SK-N-SH treated with all-trans-retinoic acid at 6 μM for 48 hours (cell line): ENCODE data around the gene CDH4.

ENCODE experiments used
- ATAC-seq: fragments of 200-7000 bp; cut with Tn5 transposase; 3 replicates; pipeline ENCODE4 v1.9.1; 2020; ENCODE audit warnings: mild to moderate bottlenecking, moderate library complexity
- ARNTL ChIP-seq: fragments of 450-650 bp; formaldehyde crosslinking; IDR thresholded peaks from 2 replicates; pipeline ENCODE4 v1.5.0; 2020; ENCODE audit warnings: low read depth, mild to moderate bottlenecking, moderate library complexity, borderline replicate concordance
- BACH2 ChIP-seq: fragments of 250-450 bp; sonication (Bioruptor Pico); IDR thresholded peaks from 2 replicates; pipeline ENCODE4 v1.9.0; 2021; ENCODE audit warnings: mild to moderate bottlenecking, borderline replicate concordance
- CSDC2 ChIP-seq: fragments of 250-450 bp; sonication (Bioruptor Pico); IDR thresholded peaks from 2 replicates; pipeline ENCODE4 v1.5.0; 2020; ENCODE audit warnings: mild to moderate bottlenecking, moderate library complexity
- ISL1 ChIP-seq: fragments of 250-450 bp; sonication (Bioruptor Pico); IDR thresholded peaks from 2 replicates; pipeline ENCODE4 v2.1.2; 2022; ENCODE audit warnings: mild to moderate bottlenecking, moderate library complexity
- OSR1 ChIP-seq: fragments of 250-450 bp; sonication (Bioruptor Pico); IDR thresholded peaks from 2 replicates; pipeline ENCODE4 v1.8.0; 2022; ENCODE audit warnings: moderate library complexity, mild to moderate bottlenecking, inconsistent platforms
- RARB ChIP-seq: fragments of 250-450 bp; sonication (Bioruptor Pico); IDR thresholded peaks from 2 replicates; pipeline ENCODE4 v1.8.0; 2021; ENCODE audit warnings: mild to moderate bottlenecking, moderate library complexity
- SNAI2 ChIP-seq: fragments of 250-450 bp; sonication (Bioruptor Pico); IDR thresholded peaks from 2 replicates; pipeline ENCODE4 v1.5.0; 2020; ENCODE audit warnings: mild to moderate bottlenecking, moderate library complexity
- TOX ChIP-seq: fragments of 250-450 bp; sonication (Bioruptor Pico); IDR thresholded peaks from 2 replicates; pipeline ENCODE4 v1.8.0; 2021; ENCODE audit warnings: mild to moderate bottlenecking, moderate library complexity, borderline replicate concordance
- ZFP30 ChIP-seq: fragments of 450-650 bp; formaldehyde crosslinking; IDR thresholded peaks from 2 replicates; pipeline ENCODE4 v1.5.0; 2022; ENCODE audit warnings: mild to moderate bottlenecking, moderate library complexity
- ZNF565 ChIP-seq: fragments of 450-650 bp; formaldehyde crosslinking; conservative IDR thresholded peaks from 2 replicates; pipeline ENCODE4 v1.5.0; 2020; ENCODE audit warnings: low read depth, mild to moderate bottlenecking, moderate library complexity
- ZNF70 ChIP-seq: fragments of 450-650 bp; formaldehyde crosslinking; IDR thresholded peaks from 2 replicates; pipeline ENCODE4 v1.5.0; 2020; ENCODE audit warnings: mild to moderate bottlenecking, moderate library complexity
- ZNF8 ChIP-seq: fragments of 450-650 bp; formaldehyde crosslinking; IDR thresholded peaks from 2 replicates; pipeline ENCODE4 v1.5.0; 2020; ENCODE audit warnings: mild to moderate bottlenecking, moderate library complexity
- TF ChIP-seq, protein P1 (sequence below): fragments of 250-450 bp; sonication (Bioruptor Pico); IDR thresholded peaks from 2 replicates; pipeline ENCODE4 v1.5.1; 2020; ENCODE audit warnings: low read depth, mild to moderate bottlenecking, moderate library complexity
- TF ChIP-seq, protein P2 (sequence below): fragments of 250-450 bp; sonication (Bioruptor Pico); IDR thresholded peaks from 2 replicates; pipeline ENCODE4 v1.5.0; 2020; ENCODE audit warnings: mild to moderate bottlenecking, moderate library complexity
- TF ChIP-seq, protein P3 (sequence below): fragments of 250-450 bp; sonication (Bioruptor Pico); IDR thresholded peaks from 2 replicates; pipeline ENCODE4 v1.8.0; 2021; ENCODE audit warnings: low read depth, mild to moderate bottlenecking, moderate library complexity, borderline replicate concordance
- TF ChIP-seq, protein P4 (sequence below): fragments of 250-450 bp; sonication (Bioruptor Pico); IDR thresholded peaks from 2 replicates; pipeline ENCODE4 v1.5.1; 2021; ENCODE audit warnings: mild to moderate bottlenecking, moderate library complexity
- TF ChIP-seq, protein P5 (sequence below): fragments of 250-450 bp; sonication (Bioruptor Pico); IDR thresholded peaks from 2 replicates; pipeline ENCODE4 v1.8.0; 2020; ENCODE audit warnings: mild to moderate bottlenecking, moderate library complexity, borderline replicate concordance

The CDH4 gene

DNA sequence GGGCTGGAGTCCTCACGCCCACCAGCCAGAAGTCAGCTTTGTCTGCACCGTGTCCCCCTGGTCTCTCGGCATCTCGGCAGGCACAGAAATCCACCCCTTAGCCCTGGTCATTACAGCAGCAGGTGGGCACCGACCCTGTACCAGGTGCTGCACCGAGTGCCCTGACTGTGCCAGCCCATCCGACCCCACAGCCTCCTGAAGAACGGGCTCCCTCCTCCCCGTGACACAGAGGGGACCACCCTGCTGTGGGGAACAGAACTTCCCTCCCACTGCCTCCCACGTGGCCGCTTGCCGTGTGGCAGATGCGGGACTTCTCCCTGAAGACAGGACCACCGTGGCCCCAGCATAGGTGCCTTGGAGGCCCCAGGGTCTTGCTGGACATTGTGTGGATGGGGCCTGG lies 652.4 kb downstream of the CDH4 start (continued):
- TF ChIP-seq, protein P1, sequence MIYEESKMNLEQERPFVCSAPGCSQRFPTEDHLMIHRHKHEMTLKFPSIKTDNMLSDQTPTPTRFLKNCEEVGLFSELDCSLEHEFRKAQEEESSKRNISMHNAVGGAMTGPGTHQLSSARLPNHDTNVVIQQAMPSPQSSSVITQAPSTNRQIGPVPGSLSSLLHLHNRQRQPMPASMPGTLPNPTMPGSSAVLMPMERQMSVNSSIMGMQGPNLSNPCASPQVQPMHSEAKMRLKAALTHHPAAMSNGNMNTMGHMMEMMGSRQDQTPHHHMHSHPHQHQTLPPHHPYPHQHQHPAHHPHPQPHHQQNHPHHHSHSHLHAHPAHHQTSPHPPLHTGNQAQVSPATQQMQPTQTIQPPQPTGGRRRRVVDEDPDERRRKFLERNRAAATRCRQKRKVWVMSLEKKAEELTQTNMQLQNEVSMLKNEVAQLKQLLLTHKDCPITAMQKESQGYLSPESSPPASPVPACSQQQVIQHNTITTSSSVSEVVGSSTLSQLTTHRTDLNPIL (CRISPR knock-in tag): no peak
- TF ChIP-seq, protein P2, sequence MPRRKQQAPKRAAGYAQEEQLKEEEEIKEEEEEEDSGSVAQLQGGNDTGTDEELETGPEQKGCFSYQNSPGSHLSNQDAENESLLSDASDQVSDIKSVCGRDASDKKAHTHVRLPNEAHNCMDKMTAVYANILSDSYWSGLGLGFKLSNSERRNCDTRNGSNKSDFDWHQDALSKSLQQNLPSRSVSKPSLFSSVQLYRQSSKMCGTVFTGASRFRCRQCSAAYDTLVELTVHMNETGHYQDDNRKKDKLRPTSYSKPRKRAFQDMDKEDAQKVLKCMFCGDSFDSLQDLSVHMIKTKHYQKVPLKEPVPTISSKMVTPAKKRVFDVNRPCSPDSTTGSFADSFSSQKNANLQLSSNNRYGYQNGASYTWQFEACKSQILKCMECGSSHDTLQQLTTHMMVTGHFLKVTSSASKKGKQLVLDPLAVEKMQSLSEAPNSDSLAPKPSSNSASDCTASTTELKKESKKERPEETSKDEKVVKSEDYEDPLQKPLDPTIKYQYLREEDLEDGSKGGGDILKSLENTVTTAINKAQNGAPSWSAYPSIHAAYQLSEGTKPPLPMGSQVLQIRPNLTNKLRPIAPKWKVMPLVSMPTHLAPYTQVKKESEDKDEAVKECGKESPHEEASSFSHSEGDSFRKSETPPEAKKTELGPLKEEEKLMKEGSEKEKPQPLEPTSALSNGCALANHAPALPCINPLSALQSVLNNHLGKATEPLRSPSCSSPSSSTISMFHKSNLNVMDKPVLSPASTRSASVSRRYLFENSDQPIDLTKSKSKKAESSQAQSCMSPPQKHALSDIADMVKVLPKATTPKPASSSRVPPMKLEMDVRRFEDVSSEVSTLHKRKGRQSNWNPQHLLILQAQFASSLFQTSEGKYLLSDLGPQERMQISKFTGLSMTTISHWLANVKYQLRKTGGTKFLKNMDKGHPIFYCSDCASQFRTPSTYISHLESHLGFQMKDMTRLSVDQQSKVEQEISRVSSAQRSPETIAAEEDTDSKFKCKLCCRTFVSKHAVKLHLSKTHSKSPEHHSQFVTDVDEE (CRISPR knock-in tag): no peak
- TF ChIP-seq TOX (no peak), ZNF565 (CRISPR knock-in tag) (no peak)

DNA sequence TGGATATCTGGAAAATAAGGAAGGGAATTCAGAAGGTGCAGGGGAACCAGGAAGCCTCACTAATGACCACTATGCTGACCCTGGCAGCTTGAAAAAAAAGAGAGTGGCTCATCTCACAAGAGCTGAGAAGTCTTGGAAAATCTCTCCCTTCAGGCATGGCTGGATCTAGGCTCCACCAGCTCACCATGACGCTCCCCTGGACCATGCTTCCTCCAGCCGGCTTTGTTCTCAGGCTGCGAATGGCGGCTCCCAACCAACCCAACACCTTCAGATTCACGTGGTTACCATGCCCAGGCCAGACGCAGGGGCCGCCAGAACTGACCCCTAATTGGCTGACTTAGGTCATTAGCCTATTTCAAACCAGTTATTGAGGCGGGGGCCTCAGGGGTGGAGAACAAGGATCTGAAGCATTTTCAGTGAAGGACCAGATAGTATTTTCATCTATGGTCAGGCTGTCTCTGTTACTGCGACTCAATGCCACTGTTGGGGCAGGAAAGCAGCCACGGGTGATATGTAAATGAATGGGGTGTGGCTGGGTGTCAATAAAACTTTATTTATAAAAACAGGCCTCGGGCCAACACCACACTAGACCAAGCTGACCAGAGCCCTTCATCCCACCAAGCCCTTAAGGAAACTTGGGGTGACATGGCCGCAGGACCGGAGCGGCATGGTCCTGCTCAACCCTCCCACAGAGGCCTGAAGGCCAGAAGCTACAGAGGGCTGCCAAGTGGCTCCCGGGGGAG lies 653.9 kb downstream of the CDH4 start:
- ATAC-seq: no peak
- TF ChIP-seq, protein P3, sequence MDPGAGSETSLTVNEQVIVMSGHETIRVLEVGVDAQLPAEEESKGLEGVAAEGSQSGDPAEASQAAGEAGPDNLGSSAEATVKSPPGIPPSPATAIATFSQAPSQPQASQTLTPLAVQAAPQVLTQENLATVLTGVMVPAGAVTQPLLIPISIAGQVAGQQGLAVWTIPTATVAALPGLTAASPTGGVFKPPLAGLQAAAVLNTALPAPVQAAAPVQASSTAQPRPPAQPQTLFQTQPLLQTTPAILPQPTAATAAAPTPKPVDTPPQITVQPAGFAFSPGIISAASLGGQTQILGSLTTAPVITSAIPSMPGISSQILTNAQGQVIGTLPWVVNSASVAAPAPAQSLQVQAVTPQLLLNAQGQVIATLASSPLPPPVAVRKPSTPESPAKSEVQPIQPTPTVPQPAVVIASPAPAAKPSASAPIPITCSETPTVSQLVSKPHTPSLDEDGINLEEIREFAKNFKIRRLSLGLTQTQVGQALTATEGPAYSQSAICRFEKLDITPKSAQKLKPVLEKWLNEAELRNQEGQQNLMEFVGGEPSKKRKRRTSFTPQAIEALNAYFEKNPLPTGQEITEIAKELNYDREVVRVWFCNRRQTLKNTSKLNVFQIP (CRISPR knock-in tag): no peak
- TF ChIP-seq OSR1 (CRISPR knock-in tag): no peak

DNA sequence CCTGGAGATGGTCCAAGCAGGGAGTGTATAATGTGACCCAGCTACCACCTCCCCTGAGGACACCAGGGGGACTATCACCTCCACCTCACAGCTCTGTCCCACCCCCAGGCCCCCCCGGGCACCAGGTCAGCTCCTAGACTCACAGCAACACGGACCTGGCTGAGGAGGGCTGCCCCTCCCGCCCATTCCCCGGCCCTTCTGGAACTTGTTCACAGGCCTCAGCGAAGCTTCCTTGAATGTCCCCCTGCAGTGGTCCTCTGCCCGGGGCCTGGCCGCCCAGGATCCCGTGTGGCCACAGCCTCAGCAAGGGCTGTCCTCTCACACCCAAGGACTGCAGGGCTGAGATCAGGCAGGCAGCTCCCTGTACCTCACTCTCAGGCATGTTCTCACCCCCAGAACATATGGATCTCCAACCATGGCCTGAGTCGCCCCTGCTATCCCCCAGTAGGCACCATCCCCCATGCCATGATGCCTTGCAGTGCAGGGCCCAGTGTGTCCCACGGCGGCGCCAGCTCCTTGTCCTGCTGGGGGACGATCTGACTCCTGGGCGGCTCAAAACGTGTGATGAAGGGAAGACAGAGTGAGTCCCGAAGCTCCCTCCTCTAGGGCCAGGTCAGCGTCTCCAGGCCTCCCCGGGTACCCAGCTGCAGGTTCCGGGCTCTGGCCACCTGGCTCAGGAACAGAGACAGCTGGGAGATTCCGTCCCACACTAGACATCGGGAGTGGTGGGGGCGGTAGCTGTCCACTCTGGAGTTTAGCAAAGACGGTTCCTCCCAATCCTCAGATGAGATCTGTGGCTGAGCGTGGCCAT lies 655.2 kb downstream of the CDH4 start:
- TF ChIP-seq ZNF565 (CRISPR knock-in tag) (no peak), ISL1 (CRISPR knock-in tag) (no peak), BACH2 (CRISPR knock-in tag) (no peak), ZFP30 (CRISPR knock-in tag) (no peak), ZNF70 (no peak), OSR1 (CRISPR knock-in tag) (no peak), RARB (CRISPR knock-in tag) (no peak), ZNF8 (CRISPR knock-in tag) (no peak), TOX (no peak), SNAI2 (CRISPR knock-in tag) (no peak), CSDC2 (no peak), ARNTL (CRISPR knock-in tag) (no peak)
- TF ChIP-seq, protein P4, sequence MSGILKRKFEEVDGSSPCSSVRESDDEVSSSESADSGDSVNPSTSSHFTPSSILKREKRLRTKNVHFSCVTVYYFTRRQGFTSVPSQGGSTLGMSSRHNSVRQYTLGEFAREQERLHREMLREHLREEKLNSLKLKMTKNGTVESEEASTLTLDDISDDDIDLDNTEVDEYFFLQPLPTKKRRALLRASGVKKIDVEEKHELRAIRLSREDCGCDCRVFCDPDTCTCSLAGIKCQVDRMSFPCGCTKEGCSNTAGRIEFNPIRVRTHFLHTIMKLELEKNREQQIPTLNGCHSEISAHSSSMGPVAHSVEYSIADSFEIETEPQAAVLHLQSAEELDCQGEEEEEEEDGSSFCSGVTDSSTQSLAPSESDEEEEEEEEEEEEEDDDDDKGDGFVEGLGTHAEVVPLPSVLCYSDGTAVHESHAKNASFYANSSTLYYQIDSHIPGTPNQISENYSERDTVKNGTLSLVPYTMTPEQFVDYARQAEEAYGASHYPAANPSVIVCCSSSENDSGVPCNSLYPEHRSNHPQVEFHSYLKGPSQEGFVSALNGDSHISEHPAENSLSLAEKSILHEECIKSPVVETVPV (CRISPR knock-in tag): no peak
- TF ChIP-seq, protein P3 (CRISPR knock-in tag): no peak
- TF ChIP-seq, protein P2 (CRISPR knock-in tag): no peak
- TF ChIP-seq, protein P1 (CRISPR knock-in tag): no peak
- TF ChIP-seq, protein P5, sequence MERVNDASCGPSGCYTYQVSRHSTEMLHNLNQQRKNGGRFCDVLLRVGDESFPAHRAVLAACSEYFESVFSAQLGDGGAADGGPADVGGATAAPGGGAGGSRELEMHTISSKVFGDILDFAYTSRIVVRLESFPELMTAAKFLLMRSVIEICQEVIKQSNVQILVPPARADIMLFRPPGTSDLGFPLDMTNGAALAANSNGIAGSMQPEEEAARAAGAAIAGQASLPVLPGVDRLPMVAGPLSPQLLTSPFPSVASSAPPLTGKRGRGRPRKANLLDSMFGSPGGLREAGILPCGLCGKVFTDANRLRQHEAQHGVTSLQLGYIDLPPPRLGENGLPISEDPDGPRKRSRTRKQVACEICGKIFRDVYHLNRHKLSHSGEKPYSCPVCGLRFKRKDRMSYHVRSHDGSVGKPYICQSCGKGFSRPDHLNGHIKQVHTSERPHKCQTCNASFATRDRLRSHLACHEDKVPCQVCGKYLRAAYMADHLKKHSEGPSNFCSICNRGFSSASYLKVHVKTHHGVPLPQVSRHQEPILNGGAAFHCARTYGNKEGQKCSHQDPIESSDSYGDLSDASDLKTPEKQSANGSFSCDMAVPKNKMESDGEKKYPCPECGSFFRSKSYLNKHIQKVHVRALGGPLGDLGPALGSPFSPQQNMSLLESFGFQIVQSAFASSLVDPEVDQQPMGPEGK (CRISPR knock-in tag): no peak
- TF ChIP-seq, all 23 proteins: peak for 0
- no peak for ATAC-seq
